Measurements from ENCODE around the gene TAF4.
"Not testable (repeated sequence)": the region's sequence is repeated elsewhere in the genome, so short reads cannot be mapped to it uniquely, and the experiment has no call there.

TAF4 gene

DNA sequence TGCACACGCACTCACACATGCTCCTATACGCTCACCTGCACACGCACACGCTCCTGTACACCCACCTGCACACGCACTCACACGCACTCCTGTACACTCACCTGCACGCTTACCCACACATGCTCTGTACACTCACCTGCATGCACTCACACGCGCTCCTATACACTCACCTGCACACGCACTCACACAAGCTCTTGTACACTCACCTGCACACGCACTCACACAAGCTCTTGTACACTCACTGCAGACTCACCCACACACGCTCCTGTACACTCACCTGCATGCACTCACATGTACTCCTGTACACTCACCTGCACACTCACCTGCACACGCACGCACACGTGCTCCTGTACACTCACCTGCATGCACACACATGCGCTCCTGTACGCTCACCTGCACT is 22.0 kb upstream of the TAF4 start:
- Mint-ChIP-seq H3K36me3 (peaks cover 6% of the 10 kb centered on the region), H3K27me3 (peaks cover 5% of the 10 kb centered on the region)

DNA sequence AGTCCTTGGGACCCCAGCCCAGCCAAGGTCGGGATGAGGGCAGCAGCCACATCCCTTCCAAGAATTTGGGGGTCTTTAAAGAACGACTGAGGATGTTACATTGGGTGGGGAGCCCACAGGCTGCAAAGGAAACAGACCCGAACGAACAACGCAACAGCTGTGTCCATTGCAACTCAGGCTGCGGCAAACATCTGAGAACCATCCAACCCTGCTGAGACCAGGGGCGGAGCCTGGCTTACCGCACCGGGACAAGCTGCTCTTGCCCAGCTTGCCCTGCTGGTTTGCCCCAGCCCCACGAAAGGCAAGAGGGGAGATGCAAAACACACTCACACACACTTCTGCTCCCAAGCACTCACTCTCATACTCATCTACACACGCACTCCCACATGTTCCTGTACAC is 21.5 kb upstream of the TAF4 start:
- Mint-ChIP-seq H3K27ac (no peak overlapping the region), H3K4me1 (ENCODE audit: low read depth) (no peaks in the 10 kb centered on the region), H3K9me3 (ENCODE audit: low read depth) (peaks cover 6% of the 10 kb centered on the region), H3K4me3 (no peak overlapping the region), H3K36me3 (peaks cover 6% of the 10 kb centered on the region), H3K27me3 (peaks cover 5% of the 10 kb centered on the region)

More for the DNA sequence above, 22.0 kb upstream of the TAF4 start:
- H3K9me3 Mint-ChIP-seq (ENCODE audit: low read depth): peaks cover 6% of the 10 kb centered on the region
- no peaks in the 10 kb centered on the region for H3K4me1 Mint-ChIP-seq (ENCODE audit: low read depth)
- no peak overlapping the region for H3K4me3 Mint-ChIP-seq
- H3K27ac Mint-ChIP-seq: no peak overlapping the region

DNA sequence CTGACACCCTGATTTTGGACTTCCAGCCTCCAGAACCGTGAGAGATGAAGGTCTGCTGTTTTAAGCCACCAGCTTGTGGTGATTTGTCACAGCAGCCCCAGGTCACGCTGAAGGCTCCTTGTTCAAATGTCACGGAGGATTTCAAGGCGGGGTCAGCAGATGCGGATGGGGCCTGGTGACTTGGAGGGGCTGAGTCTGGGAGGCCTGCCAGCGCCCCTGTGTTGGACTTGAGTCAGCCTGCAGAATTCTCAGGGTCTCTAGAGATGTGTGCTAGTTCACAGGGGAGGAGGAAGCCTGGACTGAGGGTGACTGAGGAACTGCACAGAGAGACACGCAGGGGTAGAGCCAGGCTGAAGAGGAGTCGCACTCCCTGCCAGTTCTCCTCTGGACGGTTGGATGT is 19.5 kb upstream of the TAF4 start:
- peaks cover 1% of the 10 kb centered on the region for H3K27me3 Mint-ChIP-seq
- no peaks in the 10 kb centered on the region for H3K36me3 Mint-ChIP-seq
- no peaks in the 10 kb centered on the region for H3K9me3 Mint-ChIP-seq (ENCODE audit: low read depth)
- no peak overlapping the region for H3K27ac Mint-ChIP-seq
- no peak overlapping the region for H3K4me3 Mint-ChIP-seq
- no peaks in the 10 kb centered on the region for H3K4me1 Mint-ChIP-seq (ENCODE audit: low read depth)

DNA sequence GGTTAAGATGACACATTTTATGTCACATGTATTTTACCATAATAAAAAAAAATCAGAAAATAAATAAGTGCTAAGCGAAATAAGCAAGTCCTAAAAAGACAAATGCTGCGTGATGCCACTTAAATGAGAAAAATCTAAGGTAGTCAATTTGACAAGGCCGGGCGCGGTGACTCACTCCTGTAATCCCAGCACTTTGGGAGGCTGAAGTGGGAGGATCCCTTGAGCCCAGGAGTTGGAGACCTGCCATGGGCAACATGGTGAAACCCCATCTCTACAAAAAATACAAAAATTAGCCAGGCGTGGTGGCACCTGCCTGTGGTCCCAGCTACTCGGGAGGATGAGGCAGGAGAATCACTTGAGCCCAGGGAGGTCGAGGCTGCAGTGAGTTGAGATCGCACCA is 18.5 kb upstream of the TAF4 start:
- not testable (repeated sequence) for H3K4me1 Mint-ChIP-seq (ENCODE audit: low read depth); H3K4me3 Mint-ChIP-seq; H3K9me3 Mint-ChIP-seq (ENCODE audit: low read depth); H3K36me3 Mint-ChIP-seq; H3K27me3 Mint-ChIP-seq; H3K27ac Mint-ChIP-seq

DNA sequence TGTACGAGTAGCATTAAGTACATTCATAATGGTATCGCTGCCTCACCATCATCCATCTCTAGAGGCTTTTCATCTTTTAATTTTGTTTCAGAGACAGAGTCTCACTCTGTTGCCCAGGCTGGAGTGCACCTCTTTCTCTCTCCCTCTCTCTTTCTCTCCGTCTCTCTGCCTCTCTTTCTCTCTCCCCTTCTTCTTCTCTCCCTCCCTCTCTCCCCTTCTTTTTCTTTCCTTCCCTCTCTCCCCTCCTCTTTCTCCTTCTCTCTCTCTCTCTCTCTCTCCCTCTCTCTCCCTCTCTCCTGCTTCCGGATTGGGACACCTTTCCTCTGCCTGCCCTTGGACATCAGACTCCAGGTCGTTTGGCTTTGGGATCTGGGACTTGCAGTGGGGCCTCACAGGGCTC is 17.6 kb upstream of the TAF4 start:
- H3K36me3 Mint-ChIP-seq: peaks cover 2% of the 10 kb centered on the region
- H3K4me3 Mint-ChIP-seq: no peak overlapping the region
- no peak overlapping the region for H3K27ac Mint-ChIP-seq
- H3K27me3 Mint-ChIP-seq: peaks cover 1% of the 10 kb centered on the region
- no peaks in the 10 kb centered on the region for H3K9me3 Mint-ChIP-seq (ENCODE audit: low read depth)
- no peaks in the 10 kb centered on the region for H3K4me1 Mint-ChIP-seq (ENCODE audit: low read depth)

DNA sequence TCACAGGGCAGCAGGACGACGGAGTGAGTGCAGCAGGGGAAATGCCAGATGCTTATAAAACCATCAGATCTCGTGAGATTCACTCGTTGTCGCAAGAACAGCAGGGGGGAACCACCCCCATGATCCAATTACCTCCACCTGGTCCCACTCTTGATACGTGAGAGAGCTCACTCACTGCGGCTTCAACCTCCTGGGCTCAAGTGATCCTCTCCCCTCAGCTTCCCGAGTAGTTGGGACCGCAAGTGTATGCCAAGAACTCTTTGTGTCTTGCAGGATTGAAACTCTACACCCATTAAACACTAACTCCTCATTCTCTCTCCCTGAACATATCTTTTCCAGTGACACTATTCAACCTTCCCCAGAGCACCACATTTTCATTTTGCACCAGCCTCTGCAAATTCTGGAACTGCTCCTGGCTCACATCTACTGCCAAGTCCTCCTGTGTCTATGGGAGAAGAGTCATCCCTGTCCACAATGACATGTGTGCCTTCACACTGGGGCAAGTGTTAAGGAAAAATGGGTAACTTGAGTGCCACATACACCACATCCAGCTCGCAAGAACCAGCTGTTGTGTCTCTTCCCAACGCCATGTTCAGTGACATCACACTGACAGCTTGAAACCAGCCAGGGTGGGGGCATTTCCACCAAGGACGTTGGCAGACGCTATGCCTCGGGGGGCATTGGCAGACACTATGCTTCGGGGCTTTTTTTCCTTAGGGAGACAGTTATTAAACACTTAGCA is 14.7 kb upstream of the TAF4 start:
- peaks cover 8% of the 10 kb centered on the region for H3K36me3 Mint-ChIP-seq
- H3K27me3 Mint-ChIP-seq: no peaks in the 10 kb centered on the region
- no peaks in the 10 kb centered on the region for H3K4me1 Mint-ChIP-seq (ENCODE audit: low read depth)
- H3K9me3 Mint-ChIP-seq (ENCODE audit: low read depth): no peaks in the 10 kb centered on the region
- H3K27ac Mint-ChIP-seq: no peak overlapping the region
- H3K4me3 Mint-ChIP-seq: no peak overlapping the region

DNA sequence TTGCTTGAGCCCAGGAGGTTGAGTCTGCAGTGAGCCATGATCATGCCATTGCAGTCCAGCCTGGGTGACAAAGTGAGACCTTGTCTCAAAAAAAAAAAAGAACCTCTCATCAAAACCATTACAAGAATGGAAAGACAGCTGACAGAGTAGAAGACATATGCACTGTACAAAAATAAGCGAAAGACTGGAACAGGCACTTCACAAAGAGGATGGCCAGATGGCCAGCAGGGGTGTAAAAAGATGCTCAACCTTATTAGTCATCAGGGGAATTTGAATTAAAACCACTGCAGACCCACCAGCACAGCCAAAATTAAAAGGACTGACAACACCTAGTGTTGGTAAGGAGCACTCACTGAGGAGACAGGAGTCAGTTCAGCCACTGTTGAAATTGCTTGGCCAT is 13.5 kb upstream of the TAF4 start:
- Mint-ChIP-seq H3K27me3 (no peaks in the 10 kb centered on the region), H3K4me3 (no peak overlapping the region), H3K36me3 (peaks cover 10% of the 10 kb centered on the region), H3K27ac (no peak overlapping the region), H3K9me3 (ENCODE audit: low read depth) (no peaks in the 10 kb centered on the region), H3K4me1 (ENCODE audit: low read depth) (no peaks in the 10 kb centered on the region)

DNA sequence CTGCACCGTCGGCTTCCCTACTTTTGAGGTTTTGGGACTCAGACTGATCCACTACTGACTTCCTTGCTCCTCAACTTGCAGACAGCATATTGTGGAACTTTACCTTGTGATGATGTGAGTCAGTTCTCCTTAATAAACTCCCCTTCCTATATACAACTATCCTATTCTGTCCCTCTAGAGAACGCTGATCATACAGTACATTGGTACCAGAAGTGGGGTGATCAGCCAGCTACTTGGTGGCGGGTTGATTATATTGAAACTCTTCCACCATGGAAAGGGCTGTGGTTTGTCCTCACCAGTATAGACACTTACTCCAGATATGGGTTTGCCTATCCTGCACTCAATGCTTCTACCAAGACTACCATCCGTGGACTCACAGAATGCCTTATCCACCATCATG is 7.6 kb upstream of the TAF4 start:
- no peaks in the 10 kb centered on the region for H3K27me3 Mint-ChIP-seq
- H3K4me1 Mint-ChIP-seq (ENCODE audit: low read depth): peaks cover 1% of the 10 kb centered on the region
- H3K27ac Mint-ChIP-seq: no peak overlapping the region
- no peak overlapping the region for H3K4me3 Mint-ChIP-seq
- H3K9me3 Mint-ChIP-seq (ENCODE audit: low read depth): no peaks in the 10 kb centered on the region
- H3K36me3 Mint-ChIP-seq: peaks cover 12% of the 10 kb centered on the region

DNA sequence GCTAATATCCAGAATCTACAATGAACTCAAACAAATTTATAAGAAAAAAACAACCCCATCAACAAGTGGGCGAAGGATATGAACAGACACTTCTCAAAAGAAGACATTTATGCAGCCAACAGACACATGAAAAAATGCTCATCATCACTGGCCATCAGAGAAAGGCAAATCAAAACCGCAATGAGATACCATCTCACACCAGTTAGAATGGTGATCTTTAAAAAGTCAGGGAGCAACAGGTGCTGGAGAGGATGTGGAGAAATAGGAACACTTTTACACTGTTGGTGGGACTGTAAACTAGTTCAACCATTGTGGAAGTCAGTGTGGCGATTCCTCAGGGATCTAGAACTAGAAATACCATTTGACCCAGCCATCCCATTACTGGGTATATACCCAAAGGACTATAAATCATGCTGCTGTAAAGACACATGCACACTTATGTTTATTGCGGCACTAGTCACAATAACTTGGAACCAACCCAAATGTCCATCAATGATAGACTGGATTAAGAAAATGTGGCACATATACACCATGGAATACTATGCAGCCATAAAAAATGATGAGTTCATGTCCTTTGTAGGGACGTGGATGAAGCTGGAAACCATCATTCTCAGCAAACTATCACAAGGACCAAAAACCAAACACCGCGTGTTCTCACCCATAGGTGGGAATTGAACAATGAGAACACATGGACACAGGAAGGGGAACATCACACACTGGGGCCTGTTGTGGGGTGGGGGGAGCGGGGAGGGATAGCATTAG is 6.2 kb upstream of the TAF4 start:
- not testable (repeated sequence) for H3K27ac Mint-ChIP-seq; H3K36me3 Mint-ChIP-seq; H3K27me3 Mint-ChIP-seq; H3K4me3 Mint-ChIP-seq; H3K9me3 Mint-ChIP-seq (ENCODE audit: low read depth)
- H3K4me1 Mint-ChIP-seq (ENCODE audit: low read depth): peaks cover 15% of the 10 kb centered on the region

DNA sequence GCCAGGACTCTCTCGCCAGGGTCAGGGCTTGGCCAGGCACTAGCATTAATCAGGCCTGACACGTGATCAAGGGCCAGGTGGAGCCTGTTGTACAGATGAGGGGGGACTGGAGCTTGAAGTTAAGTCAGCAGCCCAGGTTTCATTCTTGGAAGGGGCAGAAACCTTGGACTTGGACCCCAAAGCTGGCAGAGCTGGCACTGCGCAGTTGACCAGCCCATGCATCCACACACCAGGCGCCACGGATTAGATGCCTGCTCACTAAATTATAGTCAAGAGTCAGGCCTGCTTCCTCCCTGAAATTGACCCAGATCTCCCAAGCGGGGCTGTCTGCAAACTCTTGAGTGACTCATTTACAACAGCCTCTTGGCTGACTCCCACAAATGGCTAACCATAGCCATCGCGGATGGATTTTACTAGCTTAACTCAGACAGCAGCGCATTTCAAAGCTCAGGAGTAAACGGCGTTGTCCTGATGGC is 4.1 kb upstream of the TAF4 start:
- H3K36me3 Mint-ChIP-seq: peaks cover 6% of the 10 kb centered on the region
- no peaks in the 10 kb centered on the region for H3K27me3 Mint-ChIP-seq
- no peaks in the 10 kb centered on the region for H3K9me3 Mint-ChIP-seq (ENCODE audit: low read depth)
- no peak overlapping the region for H3K4me3 Mint-ChIP-seq
- peaks cover 18% of the 10 kb centered on the region for H3K4me1 Mint-ChIP-seq (ENCODE audit: low read depth)
- H3K27ac Mint-ChIP-seq: no peak overlapping the region

DNA sequence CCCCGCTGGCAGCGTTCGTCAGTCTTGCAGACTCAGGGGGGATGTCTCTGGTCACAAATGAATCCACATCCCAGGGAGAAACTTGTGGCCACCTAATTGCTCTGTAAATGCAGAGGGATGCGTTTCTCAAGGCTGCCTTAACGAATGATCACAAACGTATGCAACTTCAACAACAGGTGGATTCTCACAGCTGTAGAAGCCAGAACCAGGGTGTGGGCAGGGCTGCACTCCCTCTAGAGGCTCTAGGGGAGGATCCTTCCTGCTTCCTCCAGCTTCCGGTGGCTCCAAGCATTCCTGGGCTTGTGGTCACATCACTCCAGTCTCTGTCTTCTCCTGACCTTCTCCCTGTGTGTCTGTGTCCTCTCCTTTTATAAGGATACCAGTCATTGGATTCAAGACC is 3.3 kb upstream of the TAF4 start:
- Mint-ChIP-seq H3K4me3 (no peak overlapping the region), H3K9me3 (ENCODE audit: low read depth) (no peaks in the 10 kb centered on the region), H3K27me3 (no peaks in the 10 kb centered on the region), H3K27ac (no peak overlapping the region), H3K36me3 (peaks cover 3% of the 10 kb centered on the region), H3K4me1 (ENCODE audit: low read depth) (peaks cover 20% of the 10 kb centered on the region)

DNA sequence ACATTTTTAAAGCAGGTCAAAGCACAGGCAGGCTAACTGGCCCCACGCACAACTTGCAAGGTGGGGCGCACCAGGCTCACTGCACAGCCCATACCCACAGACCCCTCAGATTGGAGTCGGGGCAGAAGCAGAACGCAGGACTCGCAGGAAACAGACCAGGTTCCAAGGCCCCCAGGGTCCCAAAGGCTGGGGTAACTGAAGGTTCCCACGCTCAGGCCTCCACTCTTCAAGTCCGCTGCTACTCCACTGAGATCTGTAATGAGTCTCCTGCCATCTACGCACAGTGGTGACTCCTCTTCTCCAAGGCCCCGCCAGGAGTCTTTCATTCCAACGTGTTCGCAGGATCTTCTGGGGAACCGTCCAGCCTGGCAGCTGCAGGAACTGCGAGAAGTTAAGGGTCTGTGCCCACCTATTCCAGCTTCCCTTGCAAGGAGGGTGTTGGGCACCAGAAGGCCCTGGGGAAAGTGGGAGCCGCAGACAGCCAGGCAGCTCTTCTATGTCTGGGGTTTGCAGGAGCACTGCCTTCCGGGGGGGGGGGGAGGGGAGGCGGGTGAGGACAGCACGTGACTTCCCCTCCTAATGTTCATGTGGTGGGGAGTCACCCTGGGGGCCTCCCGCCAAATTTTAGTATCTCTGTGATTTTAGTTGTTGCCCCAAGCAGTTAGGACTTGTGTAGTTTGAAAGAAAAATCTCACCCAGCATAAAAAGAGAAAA is 2.0 kb upstream of the TAF4 start:
- H3K9me3 Mint-ChIP-seq (ENCODE audit: low read depth): no peaks in the 10 kb centered on the region
- peak overlapping the region; percentile 68 for H3K27ac Mint-ChIP-seq
- no peaks in the 10 kb centered on the region for H3K27me3 Mint-ChIP-seq
- H3K4me3 Mint-ChIP-seq: peak overlapping the region; percentile 88
- no peaks in the 10 kb centered on the region for H3K36me3 Mint-ChIP-seq
- H3K4me1 Mint-ChIP-seq (ENCODE audit: low read depth): peaks cover 33% of the 10 kb centered on the region

DNA sequence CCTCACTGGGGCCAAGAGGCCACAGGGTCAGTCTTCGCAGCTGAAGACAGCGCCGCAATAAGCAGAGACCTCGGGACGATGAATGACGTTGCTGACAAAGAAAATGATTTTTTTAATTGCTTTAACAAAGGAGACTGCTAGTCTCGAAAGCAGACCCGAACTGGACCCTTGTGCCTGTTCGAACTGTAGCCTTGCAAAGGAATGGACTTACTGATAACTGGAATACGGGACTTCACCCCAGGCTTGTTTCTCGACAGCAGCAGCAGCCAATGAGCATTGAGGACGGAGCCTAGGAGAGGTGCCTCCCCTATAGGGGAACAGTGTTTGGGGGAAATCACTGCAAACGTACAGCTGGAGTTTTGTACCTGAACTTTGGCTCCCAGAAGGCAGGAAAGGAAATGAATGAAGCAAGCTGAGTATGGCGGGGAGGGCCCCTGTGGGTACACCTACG is 1.3 kb upstream of the TAF4 start:
- Mint-ChIP-seq H3K36me3 (no peaks in the 10 kb centered on the region), H3K27me3 (no peaks in the 10 kb centered on the region), H3K4me1 (ENCODE audit: low read depth) (peaks cover 40% of the 10 kb centered on the region), H3K9me3 (ENCODE audit: low read depth) (no peaks in the 10 kb centered on the region), H3K27ac (peak overlapping the region; percentile 88), H3K4me3 (peak overlapping the region; percentile 88)

DNA sequence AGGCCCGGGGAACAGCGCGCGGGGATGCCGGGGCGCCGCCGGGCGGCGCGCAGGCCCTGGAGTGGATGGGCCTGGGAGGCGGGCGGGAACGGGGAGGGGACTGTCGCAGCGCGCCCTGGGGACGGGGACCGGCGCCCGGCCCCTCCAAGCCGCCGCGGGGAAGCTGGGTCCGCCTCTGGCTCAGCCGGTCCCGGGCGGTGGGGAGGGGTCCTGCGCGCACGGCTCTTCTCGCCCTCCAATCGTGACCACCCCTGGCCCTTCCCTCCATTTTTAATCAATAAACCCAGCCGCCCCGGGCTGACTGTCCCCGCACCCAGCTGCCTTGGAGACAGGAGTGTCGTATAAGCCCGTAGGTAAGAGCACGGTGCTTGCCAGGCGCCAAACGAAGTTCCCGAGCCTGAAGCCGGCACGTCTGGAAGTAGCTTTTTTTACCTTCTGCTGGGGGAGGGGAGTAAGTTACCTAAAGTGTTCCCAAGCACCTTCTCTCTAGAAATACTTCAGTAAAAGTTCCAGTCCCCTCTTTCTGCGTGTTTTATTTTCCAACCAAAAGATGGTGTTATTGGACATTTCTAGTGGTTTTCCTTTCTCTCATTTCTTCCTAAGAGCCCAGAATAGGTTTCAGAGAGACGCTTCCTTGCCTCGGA is 780 bp upstream of the TAF4 start:
- Mint-ChIP-seq H3K27me3 (no peaks in the 10 kb centered on the region), H3K36me3 (no peaks in the 10 kb centered on the region), H3K9me3 (ENCODE audit: low read depth) (no peaks in the 10 kb centered on the region), H3K27ac (peak overlapping the region; percentile 88), H3K4me3 (peak overlapping the region; percentile 88), H3K4me1 (ENCODE audit: low read depth) (peaks cover 45% of the 10 kb centered on the region)

Data from activated naive CD8-positive, alpha-beta T cell (primary cell).